HepG2 (cell line): Measurements from ENCODE around the gene CDH1. TPM values are rescaled to one million over a fixed set of nuclear protein-coding genes. Genes with fewer than 3 reads are reported as not detected.

ENCODE experiments used
- ARNT ChIP-seq: fragments of 450-650 bp; IDR thresholded peaks from 2 replicates; pipeline ENCODE4 v1.6.1; 2017
- ARNTL ChIP-seq: sonication (generic); formaldehyde crosslinking; IDR thresholded peaks from 2 replicates; pipeline ENCODE4 v1.4.0; 2020; ENCODE audit warnings: mild to moderate bottlenecking, missing genetic modification reagents
- CEBPB ChIP-seq: IDR thresholded peaks from 2 replicates; pipeline ENCODE4 v1.6.1; 2011; ENCODE audit warnings: low read depth, low read length, improper control_type of control experiment, borderline replicate concordance
- CSRNP2 ChIP-seq: sonication (generic); formaldehyde crosslinking; conservative IDR thresholded peaks from 2 replicates; pipeline ENCODE4 v1.8.0; 2022; ENCODE audit warnings: low read depth, missing genetic modification reagents
- GATAD2A ChIP-seq: IDR thresholded peaks from 2 replicates; pipeline ENCODE4 v1.6.1; 2016
- HIC2 ChIP-seq: sonication (generic); formaldehyde crosslinking; IDR thresholded peaks from 2 replicates; pipeline ENCODE4 v1.9.0; 2022; ENCODE audit warnings: low read depth, missing genetic modification reagents
- HMGXB4 ChIP-seq, 2 experiments: sonication (generic) in 1 of 2; formaldehyde crosslinking in 1 of 2; IDR thresholded peaks; 2 replicates each; pipeline versions ENCODE4 v1.4.0 to v1.6.1; 2018 to 2020; ENCODE audit warnings: missing genetic modification reagents in 2 of 2, borderline replicate concordance in 1 of 2, low read depth in 1 of 2, mild to moderate bottlenecking in 1 of 2, missing biosample characterization in 1 of 2
- HNF1A ChIP-seq, 2 experiments: sonication (generic) in 1 of 2; formaldehyde crosslinking in 1 of 2; IDR thresholded peaks; 2 replicates each; pipeline versions ENCODE4 v1.4.0 to v1.6.1; 2016 to 2020; ENCODE audit warnings: borderline replicate concordance in 1 of 2, low read depth in 1 of 2, mild to moderate bottlenecking in 1 of 2, missing genetic modification reagents in 1 of 2
- MTERF4 ChIP-seq: sonication (generic); formaldehyde crosslinking; IDR thresholded peaks from 2 replicates; pipeline ENCODE4 v1.8.0; 2023; ENCODE audit warnings: mild to moderate bottlenecking, missing genetic modification reagents
- RFX3 ChIP-seq: IDR thresholded peaks from 2 replicates; pipeline ENCODE4 v1.6.1; 2016; ENCODE audit warnings: missing biosample characterization, missing genetic modification reagents
- TBP ChIP-seq: sonication (generic); formaldehyde crosslinking; IDR thresholded peaks from 2 replicates; pipeline ENCODE4 v1.5.0; 2020; ENCODE audit warnings: missing genetic modification reagents
- TRIM24 ChIP-seq: sonication (generic); formaldehyde crosslinking; IDR thresholded peaks from 2 replicates; pipeline ENCODE4 v1.8.0; 2022; ENCODE audit warnings: mild to moderate bottlenecking, missing genetic modification reagents
- YY1 ChIP-seq: IDR thresholded peaks from 2 replicates; pipeline ENCODE4 v1.6.1; 2011; ENCODE audit warnings: low read length, low read depth, moderate library complexity, mild to moderate bottlenecking; ENCODE audit not compliant: insufficient read depth, insufficient replicate concordance
- ZNF468 ChIP-seq: sonication (generic); formaldehyde crosslinking; IDR thresholded peaks from 2 replicates; pipeline ENCODE4 v1.8.0; 2022; ENCODE audit warnings: mild to moderate bottlenecking, moderate library complexity, missing genetic modification reagents
- ZNF563 ChIP-seq: sonication (generic); formaldehyde crosslinking; IDR thresholded peaks from 2 replicates; pipeline ENCODE4 v1.8.0; 2022; ENCODE audit warnings: mild to moderate bottlenecking, moderate library complexity, missing genetic modification reagents
- ZNF577 ChIP-seq: sonication (generic); formaldehyde crosslinking; IDR thresholded peaks from 2 replicates; pipeline ENCODE4 v1.4.0; 2020; ENCODE audit warnings: mild to moderate bottlenecking, low read depth, missing genetic modification reagents, borderline replicate concordance
- polyA plus RNA-seq, 8 experiments: library from polyadenylated mRNA; depleted of rRNA in 3 of 8; stranded (reverse) in 7 of 8; unstranded in 1 of 8; fragments of >200 nt; fragmentation: Illumina TruSeq in 4 of 8; extraction: Trizol in 4 of 8; gene quantifications; 2 replicates each; pipeline versions ENCODE4 v1.2.1 to v1.2.3, GENCODE V29; 2011 to 2016; ENCODE audit warnings: low read depth in 4 of 8, missing spikeins in 1 of 8, mixed read lengths in 1 of 8; ENCODE audit not compliant: insufficient read depth in 1 of 8
- total RNA-seq, 5 experiments: library from RNA; depleted of rRNA; stranded (reverse); fragments of >200 nt; fragmentation: Illumina TruSeq; extraction: Trizol; gene quantifications; 2 replicates each; pipeline ENCODE4 v1.2.3, GENCODE V29; 2016; ENCODE audit warnings: low read depth in 1 of 5

Gene CDH1
- total and polyA plus RNA-seq, 2 of the 13 experiments (the other 11 are each of a cell fraction or from before 2014, with no cell fraction given) = 0.95 to 9.8 TPM

- peak; percentile 94 for TF ChIP-seq HIC2 (CRISPR knock-in tag)
- no peak for TF ChIP-seq HNF1A (IDR thresholded peaks at IDR 0.05; ENCODE audit: low read depth)
- TF ChIP-seq HNF1A (CRISPR knock-in tag; IDR thresholded peaks at IDR 0.05; ENCODE audit: borderline replicate concordance) = no peak
- TF ChIP-seq HMGXB4 (CRISPR knock-in tag; IDR thresholded peaks at IDR 0.05; ENCODE audit: borderline replicate concordance in 1 of 2, low read depth in 1 of 2) = peak in 1 of 2 experiments; percentile 82; a peak in 2 of 4 replicates
- TF ChIP-seq ARNT = no peak
- TF ChIP-seq ZNF577 (CRISPR knock-in tag) = no peak
- TF ChIP-seq ARNTL (CRISPR knock-in tag) = no peak
- 0 out of 2 replicates have a peak, but pooled peaks have one; percentile 44 for TF ChIP-seq ZNF563 (CRISPR knock-in tag)
- no peak for TF ChIP-seq TRIM24 (CRISPR knock-in tag)
- peak; percentile 48; the same call in 1 of the 2 replicates for TF ChIP-seq GATAD2A (CRISPR knock-in tag)
- TF ChIP-seq YY1 = no peak
- TF ChIP-seq CSRNP2 = no peak
- no peak for TF ChIP-seq TBP (CRISPR knock-in tag)
- TF ChIP-seq ZNF468 = no peak
- no peak for TF ChIP-seq CEBPB
- no peak for TF ChIP-seq MTERF4 (CRISPR knock-in tag)
- no peak for TF ChIP-seq RFX3 (CRISPR knock-in tag)
Observed at GRCh38 chr16:68737730-68738629, 888 bp downstream of the CDH1 start (continued).
